Gastroesophageal sphincter (tissue), 4 donors: ENCODE results near the gene MOGAT2. TPM values are rescaled to one million over a fixed set of nuclear protein-coding genes. Genes with fewer than 3 reads are reported as not detected.

Experiments
- ATAC-seq: fragments of 150-250 bp; one replicate; pipeline ENCODE4 v1.9.1; 2016; ENCODE audit warnings: mild to moderate bottlenecking, moderate library complexity
- H3K27ac ChIP-seq, 4 donors: fragments of 200-600 bp; sonication (generic) in 3 of 4; 1 replicate in 3 of 4; 2 replicates in 1 of 4; pipeline ENCODE4 v1.5.1; 2016 to 2019
- H3K27me3 ChIP-seq: fragments of 200-600 bp; sonication (generic); one replicate; pipeline ENCODE4 v1.5.1; 2019
- H3K36me3 ChIP-seq, 2 donors: fragments of 200-600 bp; sonication (generic); one replicate each; pipeline ENCODE4 v1.5.1; 2019; ENCODE audit warnings: control low read depth in 1 of 2
- H3K4me1 ChIP-seq, 3 donors: fragments of 200-600 bp; sonication (generic); 1 replicate in 2 of 3; 2 replicates in 1 of 3; pipeline ENCODE4 v1.5.1; 2016 to 2019; ENCODE audit warnings: control low read depth in 2 of 3
- H3K4me3 ChIP-seq, 2 donors: fragments of 200-600 bp; sonication (generic); one replicate each; pipeline ENCODE4 v1.5.1; 2019; ENCODE audit warnings: mild to moderate bottlenecking in 1 of 2, moderate library complexity in 1 of 2
- H3K9me3 ChIP-seq, 3 donors: fragments of 200-600 bp; sonication (generic); one replicate each; pipeline ENCODE4 v1.5.1; 2017 to 2019; ENCODE audit warnings: control low read depth in 2 of 3
- CTCF ChIP-seq, 4 experiments: fragments of 200-600 bp in 2 of 4; fragments of 450-650 bp in 2 of 4; sonication (generic) in 1 of 4; IDR thresholded peaks; one replicate each; pipeline ENCODE4 v1.5.1; 2017 to 2019; ENCODE audit warnings: antibody characterized with exemption in 4 of 4, mild to moderate bottlenecking in 2 of 4, moderate library complexity in 2 of 4
- EP300 ChIP-seq: sonication (generic); formaldehyde crosslinking; IDR thresholded peaks from one replicate; pipeline ENCODE4 v1.6.1; 2017; ENCODE audit warnings: antibody characterized with exemption, mild to moderate bottlenecking
- POLR2A ChIP-seq, 2 donors: fragments of 450-650 bp; IDR thresholded peaks; one replicate each; pipeline ENCODE4 v1.6.1; 2017; ENCODE audit warnings: antibody characterized with exemption in 2 of 2, mild to moderate bottlenecking in 2 of 2, moderate library complexity in 1 of 2
- POLR2AphosphoS5 ChIP-seq: sonication (generic); formaldehyde crosslinking; IDR thresholded peaks from one replicate; pipeline ENCODE4 v1.6.1; 2017; ENCODE audit warnings: antibody characterized with exemption
- WGBS, 2 donors: methylation state at CpG; one replicate each; pipeline ENCODE4 v1.1.5; 2018; ENCODE audit warnings: low coverage in 1 of 2; 5-methylcytosine and 5-hydroxymethylcytosine counted together
- small RNA-seq, 4 donors: library from RNA; depleted of rRNA; stranded (forward); fragments of <200 nt; gene quantifications; one replicate each; pipeline ENCODE3, GENCODE V24; 2016
- total RNA-seq, 4 donors: library from RNA; depleted of rRNA; stranded (reverse); fragments of >200 nt; gene quantifications; one replicate each; pipeline ENCODE4 v1.1.0, GENCODE V29; 2016

The MOGAT2 gene
- total RNA-seq, 4 donors from 2014 or later = 0.30 TPM; not detected in 3

DNA sequence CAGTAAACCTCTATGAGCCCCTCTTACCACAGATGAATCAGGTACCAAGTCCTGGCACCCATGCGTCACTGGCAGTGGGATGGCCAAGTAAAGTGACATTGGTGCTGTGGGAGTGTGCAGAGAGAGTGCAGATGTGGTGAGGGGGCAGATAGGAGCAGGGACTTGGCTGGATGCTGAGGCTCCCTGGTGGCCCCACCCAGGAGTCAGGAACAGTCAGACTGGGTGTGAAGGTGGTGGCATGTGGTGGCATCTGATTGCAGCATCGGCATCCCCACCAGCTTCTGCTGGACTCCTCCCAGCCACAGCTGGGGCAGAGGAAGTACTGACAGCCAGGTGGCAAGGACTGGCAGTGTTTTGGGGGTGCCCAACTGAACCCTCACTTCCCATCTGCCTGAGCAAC, 62.3 kb downstream of the MOGAT2 start:
- TF ChIP-seq EP300 (no peak), CTCF (IDR thresholded peaks at IDR 0.05) (no peak), POLR2AphosphoS5 (no peak), POLR2A (IDR thresholded peaks at IDR 0.05) (no peak)
- Histone ChIP-seq H3K4me3 (no peak overlapping the region), H3K27ac (no peak overlapping the region), H3K9me3 (no peaks in the 10 kb centered on the region), H3K36me3 (no peaks in the 10 kb centered on the region), H3K27me3 (no peaks in the 10 kb centered on the region), H3K4me1 (no peaks in the 10 kb centered on the region)
- no CpG with 5 or more reads among the region's 2 CpGs for WGBS, 2 donors
- ATAC-seq = no peak

GRCh38 chr11:75780888-75781287, 63.2 kb downstream of the MOGAT2 start:
- H3K4me3 ChIP-seq = no peak overlapping the region
- no peak overlapping the region for H3K27ac ChIP-seq
- 92 to 100% methylated on average over 1 to 2 of the region's 3 CpGs for WGBS, 2 donors
- no peaks in the 10 kb centered on the region for H3K9me3 ChIP-seq
- no peaks in the 10 kb centered on the region for H3K27me3 ChIP-seq
- H3K4me1 ChIP-seq = no peaks in the 10 kb centered on the region
- no peaks in the 10 kb centered on the region for H3K36me3 ChIP-seq
- TF ChIP-seq POLR2AphosphoS5 (no peak), CTCF (IDR thresholded peaks at IDR 0.05) (no peak), POLR2A (IDR thresholded peaks at IDR 0.05) (no peak), EP300 (no peak)
- no peak for ATAC-seq

- no peak for TF ChIP-seq EP300
- no peak for TF ChIP-seq CTCF (IDR thresholded peaks at IDR 0.05)
- no peak for TF ChIP-seq POLR2AphosphoS5
- 88 to 90% methylated on average over 2 to 3 of the region's 7 CpGs for WGBS, 2 donors
- H3K27me3 ChIP-seq = no peaks in the 10 kb centered on the region
- no peaks in the 10 kb centered on the region for H3K4me1 ChIP-seq
- H3K27ac ChIP-seq = no peak overlapping the region
- no peaks in the 10 kb centered on the region for H3K9me3 ChIP-seq
- H3K36me3 ChIP-seq = no peaks in the 10 kb centered on the region
- no peak for ATAC-seq
- H3K4me3 ChIP-seq = no peak overlapping the region
Measured at GRCh38 chr11:75781296-75781695, 63.7 kb downstream of the MOGAT2 start.

- TF ChIP-seq POLR2A (IDR thresholded peaks at IDR 0.05) = no peak
- H3K9me3 ChIP-seq = no peaks in the 10 kb centered on the region
- WGBS, 2 donors = 88 to 93% methylated on average over 7 to 8 of the region's 9 CpGs
- no peak overlapping the region for H3K4me3 ChIP-seq
- H3K36me3 ChIP-seq = no peaks in the 10 kb centered on the region
- ATAC-seq = no peak
- no peaks in the 10 kb centered on the region for H3K27me3 ChIP-seq
- no peak overlapping the region for H3K27ac ChIP-seq
- H3K4me1 ChIP-seq = no peaks in the 10 kb centered on the region
Measured at GRCh38 chr11:75781831-75782230, 64.2 kb downstream of the MOGAT2 start.

Small RNAs within 50 kb of the gene (small RNA-seq; reads per million reads assigned to genes)
- gene RN7SL786P = 0 reads per million in 4 donors

Other genes with a start within 250 kb of the MOGAT2 start
- gene GDPD5, start 191.9 kb upstream of the MOGAT2 start, total RNA-seq = 1 to 10 TPM; 3.8 to 9.3 (median 6.4) TPM
- gene SERPINH1, start 155.6 kb upstream of the MOGAT2 start, total RNA-seq = 100 to 1,000 TPM; 127 to 284 (median 175) TPM
- gene MAP6, start 48.8 kb upstream of the MOGAT2 start, total RNA-seq = 10 to 100 TPM; 23.3 to 35.5 (median 25.5) TPM
- 10 to 100 TPM in 1 of 4 donors, 1 to 10 TPM in 2, under 1 TPM in 1; 0.74 to 14.4 (median 1.5) TPM for gene DGAT2, start 50.9 kb downstream of the MOGAT2 start, total RNA-seq
- gene UVRAG, start 97.4 kb downstream of the MOGAT2 start, total RNA-seq = 10 to 100 TPM; 28.1 to 50.1 (median 34.7) TPM